ENCODE results near the gene CIRBP.
"Not testable (repeated sequence)": the region's sequence is repeated elsewhere in the genome, so short reads cannot be mapped to it uniquely, and the experiment has no call there.

CIRBP gene

GRCh38 chr19:1313695-1314613 is 44.8 kb downstream of the CIRBP start:
- no peak for DNase-seq (ENCODE audit: low read depth)

GRCh38 chr19:1315470-1316166 is 46.5 kb downstream of the CIRBP start:
- no peak for DNase-seq (ENCODE audit: low read depth)

GRCh38 chr19:1316466-1316865 is 47.3 kb downstream of the CIRBP start:
- no peak for DNase-seq (ENCODE audit: low read depth)

- no peak for DNase-seq (ENCODE audit: low read depth)
Measured at GRCh38 chr19:1317274-1318003, 48.3 kb downstream of the CIRBP start.

- no peak for DNase-seq (ENCODE audit: low read depth)
Measured at GRCh38 chr19:1318678-1319471, 49.7 kb downstream of the CIRBP start.

- DNase-seq (ENCODE audit: low read depth) = not testable (repeated sequence)
Measured at GRCh38 chr19:1320282-1320650, 51.1 kb downstream of the CIRBP start.

- no peak for DNase-seq (ENCODE audit: low read depth)
Measured at GRCh38 chr19:1321539-1321938, 52.4 kb downstream of the CIRBP start.

GRCh38 chr19:1322198-1322981 is 53.3 kb downstream of the CIRBP start:
- no peak for DNase-seq (ENCODE audit: low read depth)

- DNase-seq (ENCODE audit: low read depth) = no peak
Measured at GRCh38 chr19:1324249-1324805, 55.2 kb downstream of the CIRBP start.

Measured in GM04503 (cell line).